Lower leg skin (tissue), 4 donors: ENCODE results near the gene LRTM1. TPM values are rescaled to one million over a fixed set of nuclear protein-coding genes. Genes with fewer than 3 reads are reported as not detected.
A peak's percentile ranks its signal among the peaks of the same experiment; 100 is the strongest.

Experiments used
- DNase-seq, 2 donors: peaks; one replicate each; pipeline ENCODE4 v3.0.0-alpha.2; 2019; ENCODE audit warnings: low spot score in 2 of 2
- H3K4me3 ChIP-seq: fragments of 200-600 bp; sonication (generic); 2 replicates; pipeline ENCODE4 v1.5.1; 2017; ENCODE audit warnings: mild to moderate bottlenecking, low read depth; ENCODE audit not compliant: poor library complexity, severe bottlenecking
- CTCF ChIP-seq, 3 donors: fragments of 450-650 bp; IDR thresholded peaks; one replicate each; pipeline ENCODE4 v1.5.1; 2016; ENCODE audit warnings: antibody characterized with exemption in 3 of 3, mild to moderate bottlenecking in 3 of 3, moderate library complexity in 2 of 3
- POLR2A ChIP-seq, 2 donors: fragments of 450-650 bp; IDR thresholded peaks; one replicate each; pipeline ENCODE4 v1.6.1; 2016 to 2017; ENCODE audit warnings: antibody characterized with exemption in 2 of 2, mild to moderate bottlenecking in 1 of 2, moderate library complexity in 1 of 2
- WGBS, 2 donors: methylation state at CpG; one replicate each; pipeline ENCODE4 v1.1.5; 2018; 5-methylcytosine and 5-hydroxymethylcytosine counted together
- intact Hi-C: fragments of 100-400 bp; cut with DNase I; formaldehyde crosslinking; loops from one replicate; pipeline ENCODE4 v1.15.0; 2023; ENCODE audit warnings: low total_unique reads
- total RNA-seq, 4 donors: library from RNA; depleted of rRNA; stranded (reverse); fragments of >200 nt; gene quantifications; one replicate each; pipeline ENCODE4 v1.1.0, GENCODE V29; 2016

The LRTM1 gene
- total RNA-seq, 4 donors from 2014 or later, result not detected

- intact Hi-C loops, result no loop called here
- TF ChIP-seq CTCF (IDR thresholded peaks at IDR 0.05) (no peak), POLR2A (IDR thresholded peaks at IDR 0.05) (no peak)
- H3K4me3 ChIP-seq, result no peak overlapping the region
- no peak for DNase-seq
- 66 to 81% methylated on average over 8 of the region's 8 CpGs for WGBS, 2 donors
Observed at GRCh38 chr3:54900838-54901591, 26.8 kb downstream of the LRTM1 start.

- peak in 1 of 2 donors; percentile 6 for DNase-seq
- H3K4me3 ChIP-seq, result no peak overlapping the region
- TF ChIP-seq CTCF (IDR thresholded peaks at IDR 0.05) (no peak), POLR2A (IDR thresholded peaks at IDR 0.05) (no peak)
- intact Hi-C loops, result no loop called here
- WGBS, 2 donors, result 88% methylated on average over 6 of the region's 6 CpGs
Observed at GRCh38 chr3:54899273-54899672, 28.6 kb downstream of the LRTM1 start.

GRCh38 chr3:54897028-54897711 is 30.7 kb downstream of the LRTM1 start:
- intact Hi-C loops, result no loop called here
- no peak for DNase-seq
- H3K4me3 ChIP-seq, result no peak overlapping the region
- TF ChIP-seq POLR2A (IDR thresholded peaks at IDR 0.05), result no peak
- 59 to 77% methylated on average over 3 of the region's 3 CpGs for WGBS, 2 donors

- H3K4me3 ChIP-seq, result no peak overlapping the region
- no peak for DNase-seq
- 92 to 93% methylated on average over 4 of the region's 4 CpGs for WGBS, 2 donors
- intact Hi-C loops, result no loop called here
- TF ChIP-seq CTCF (IDR thresholded peaks at IDR 0.05) (no peak), POLR2A (IDR thresholded peaks at IDR 0.05) (no peak)
Observed at GRCh38 chr3:54895613-54896012, 32.2 kb downstream of the LRTM1 start.

GRCh38 chr3:54892168-54892567 is 35.7 kb downstream of the LRTM1 start:
- DNase-seq, result no peak
- no peak overlapping the region for H3K4me3 ChIP-seq
- TF ChIP-seq POLR2A (IDR thresholded peaks at IDR 0.05), result no peak
- no peak for TF ChIP-seq CTCF (IDR thresholded peaks at IDR 0.05)
- 51 to 93% methylated on average over 2 of the region's 2 CpGs for WGBS, 2 donors
- intact Hi-C loops, result no loop called here

- no peak overlapping the region for H3K4me3 ChIP-seq
- peak; percentile 85 to 95 for DNase-seq
- intact Hi-C loops, result no loop called here
- no peak for TF ChIP-seq POLR2A (IDR thresholded peaks at IDR 0.05)
- TF ChIP-seq CTCF (IDR thresholded peaks at IDR 0.05), result no peak
- 8 to 9% methylated on average over 5 of the region's 5 CpGs for WGBS, 2 donors
Observed at GRCh38 chr3:54891540-54891897, 36.3 kb downstream of the LRTM1 start.
